ENCODE measurements around the gene COL25A1. TPM values are rescaled to one million over a fixed set of nuclear protein-coding genes. Genes with fewer than 3 reads are reported as not detected.

COL25A1 gene
- total RNA-seq, 1 experiment from 2014 or later, result not detected

DNA sequence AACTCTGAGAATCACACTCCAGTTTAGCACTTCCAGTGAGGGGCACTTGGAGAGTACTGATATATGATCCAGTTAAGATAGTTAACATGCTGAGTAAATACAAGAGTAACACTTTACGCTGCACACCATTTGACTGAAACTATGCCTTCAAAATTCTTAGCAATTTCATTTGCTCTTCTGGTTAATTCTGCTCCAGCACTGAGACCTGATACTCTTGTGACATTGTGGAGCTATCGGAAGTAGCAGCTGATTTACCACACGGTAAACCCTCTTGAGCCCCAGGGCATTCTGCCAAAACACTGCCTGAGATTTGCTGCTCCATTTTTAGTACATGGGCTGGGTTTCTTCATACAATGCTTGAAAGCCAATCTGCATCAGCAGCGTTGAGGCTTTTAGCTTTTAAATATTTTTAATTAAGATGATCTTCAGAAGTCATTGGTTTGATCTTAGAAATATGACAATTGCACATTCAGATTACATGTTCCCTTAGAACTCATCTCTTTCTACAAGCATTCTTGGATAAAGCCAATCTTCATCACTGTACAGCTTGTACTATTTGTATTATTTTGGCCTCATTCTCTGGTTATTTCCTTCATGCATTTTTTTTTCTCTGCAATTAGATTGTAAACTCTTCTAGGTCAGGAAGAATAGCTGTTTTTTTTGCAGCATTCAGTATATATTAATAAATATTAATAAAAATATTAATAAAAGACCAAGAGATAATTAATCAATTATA is 471.8 kb downstream of the COL25A1 start:
- POLR2A ChIA-PET, result no interaction called here
- H3K36me3 ChIP-seq (ENCODE audit: control insufficient read depth, insufficient read depth, low read length), result no peaks in the 10 kb centered on the region
- no peaks in the 10 kb centered on the region for H3K27me3 ChIP-seq (ENCODE audit: control insufficient read depth, insufficient read depth, low read length)
- H3K9me3 ChIP-seq (ENCODE audit: control insufficient read depth, insufficient read depth, low read depth, low read length), result no peaks in the 10 kb centered on the region
- CTCF ChIA-PET, result no interaction called here
- no TSS peak for BruUV-seq (replicated peaks)
- ATAC-seq, result no peak
- in situ Hi-C loops (cut with HindIII; ENCODE audit: low pct_unique_long_range_greater_than_20kb, low sequenced_read_pairs) (no loop called here), intact Hi-C loops (cut with micrococcal nuclease; ENCODE audit: unreplicated experiment) (no loop called here)
- H3K27ac ChIP-seq (ENCODE audit: low read length), result no peak overlapping the region
- no peak overlapping the region for H3K4me3 ChIP-seq (ENCODE audit: low read depth in 2 of 2, low read length in 2 of 2)
- H3K4me1 ChIP-seq (ENCODE audit: control insufficient read depth, insufficient read depth, low read length), result no peaks in the 10 kb centered on the region
- TF ChIP-seq SIN3A (IDR thresholded peaks at IDR 0.05; ENCODE audit: borderline replicate concordance, insufficient read depth, low read depth, low read length) (no peak), POLR2AphosphoS5 (IDR thresholded peaks at IDR 0.05; ENCODE audit: low read depth, low read length) (no peak)
- TF ChIP-seq, protein P1, sequence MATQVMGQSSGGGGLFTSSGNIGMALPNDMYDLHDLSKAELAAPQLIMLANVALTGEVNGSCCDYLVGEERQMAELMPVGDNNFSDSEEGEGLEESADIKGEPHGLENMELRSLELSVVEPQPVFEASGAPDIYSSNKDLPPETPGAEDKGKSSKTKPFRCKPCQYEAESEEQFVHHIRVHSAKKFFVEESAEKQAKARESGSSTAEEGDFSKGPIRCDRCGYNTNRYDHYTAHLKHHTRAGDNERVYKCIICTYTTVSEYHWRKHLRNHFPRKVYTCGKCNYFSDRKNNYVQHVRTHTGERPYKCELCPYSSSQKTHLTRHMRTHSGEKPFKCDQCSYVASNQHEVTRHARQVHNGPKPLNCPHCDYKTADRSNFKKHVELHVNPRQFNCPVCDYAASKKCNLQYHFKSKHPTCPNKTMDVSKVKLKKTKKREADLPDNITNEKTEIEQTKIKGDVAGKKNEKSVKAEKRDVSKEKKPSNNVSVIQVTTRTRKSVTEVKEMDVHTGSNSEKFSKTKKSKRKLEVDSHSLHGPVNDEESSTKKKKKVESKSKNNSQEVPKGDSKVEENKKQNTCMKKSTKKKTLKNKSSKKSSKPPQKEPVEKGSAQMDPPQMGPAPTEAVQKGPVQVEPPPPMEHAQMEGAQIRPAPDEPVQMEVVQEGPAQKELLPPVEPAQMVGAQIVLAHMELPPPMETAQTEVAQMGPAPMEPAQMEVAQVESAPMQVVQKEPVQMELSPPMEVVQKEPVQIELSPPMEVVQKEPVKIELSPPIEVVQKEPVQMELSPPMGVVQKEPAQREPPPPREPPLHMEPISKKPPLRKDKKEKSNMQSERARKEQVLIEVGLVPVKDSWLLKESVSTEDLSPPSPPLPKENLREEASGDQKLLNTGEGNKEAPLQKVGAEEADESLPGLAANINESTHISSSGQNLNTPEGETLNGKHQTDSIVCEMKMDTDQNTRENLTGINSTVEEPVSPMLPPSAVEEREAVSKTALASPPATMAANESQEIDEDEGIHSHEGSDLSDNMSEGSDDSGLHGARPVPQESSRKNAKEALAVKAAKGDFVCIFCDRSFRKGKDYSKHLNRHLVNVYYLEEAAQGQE (IDR thresholded peaks at IDR 0.05; ENCODE audit: insufficient read depth in 1 of 2, low read depth in 2 of 2, low read length in 1 of 2), result no peak
- DNase-seq (ENCODE audit: low read depth, low spot score), result no peak

- Histone ChIP-seq H3K9me3 (ENCODE audit: control insufficient read depth, insufficient read depth, low read depth, low read length) (no peaks in the 10 kb centered on the region), H3K4me3 (ENCODE audit: low read depth in 2 of 2, low read length in 2 of 2) (no peak overlapping the region), H3K36me3 (ENCODE audit: control insufficient read depth, insufficient read depth, low read length) (no peaks in the 10 kb centered on the region), H3K4me1 (ENCODE audit: control insufficient read depth, insufficient read depth, low read length) (no peaks in the 10 kb centered on the region), H3K27me3 (ENCODE audit: control insufficient read depth, insufficient read depth, low read length) (no peaks in the 10 kb centered on the region), H3K27ac (ENCODE audit: low read length) (no peak overlapping the region)
- intact Hi-C loops (cut with micrococcal nuclease; ENCODE audit: unreplicated experiment), result no loop called here
- DNase-seq (ENCODE audit: low read depth, low spot score) (no peak), ATAC-seq (no peak)
- in situ Hi-C loops (cut with HindIII; ENCODE audit: low pct_unique_long_range_greater_than_20kb, low sequenced_read_pairs), result no loop called here
- TF ChIP-seq TCF7L2 (IDR thresholded peaks at IDR 0.05; ENCODE audit: low read depth, low read length) (no peak), POLR2AphosphoS5 (IDR thresholded peaks at IDR 0.05; ENCODE audit: low read depth, low read length) (no peak), SIN3A (IDR thresholded peaks at IDR 0.05; ENCODE audit: borderline replicate concordance, insufficient read depth, low read depth, low read length) (no peak)
- TF ChIP-seq, protein P2, sequence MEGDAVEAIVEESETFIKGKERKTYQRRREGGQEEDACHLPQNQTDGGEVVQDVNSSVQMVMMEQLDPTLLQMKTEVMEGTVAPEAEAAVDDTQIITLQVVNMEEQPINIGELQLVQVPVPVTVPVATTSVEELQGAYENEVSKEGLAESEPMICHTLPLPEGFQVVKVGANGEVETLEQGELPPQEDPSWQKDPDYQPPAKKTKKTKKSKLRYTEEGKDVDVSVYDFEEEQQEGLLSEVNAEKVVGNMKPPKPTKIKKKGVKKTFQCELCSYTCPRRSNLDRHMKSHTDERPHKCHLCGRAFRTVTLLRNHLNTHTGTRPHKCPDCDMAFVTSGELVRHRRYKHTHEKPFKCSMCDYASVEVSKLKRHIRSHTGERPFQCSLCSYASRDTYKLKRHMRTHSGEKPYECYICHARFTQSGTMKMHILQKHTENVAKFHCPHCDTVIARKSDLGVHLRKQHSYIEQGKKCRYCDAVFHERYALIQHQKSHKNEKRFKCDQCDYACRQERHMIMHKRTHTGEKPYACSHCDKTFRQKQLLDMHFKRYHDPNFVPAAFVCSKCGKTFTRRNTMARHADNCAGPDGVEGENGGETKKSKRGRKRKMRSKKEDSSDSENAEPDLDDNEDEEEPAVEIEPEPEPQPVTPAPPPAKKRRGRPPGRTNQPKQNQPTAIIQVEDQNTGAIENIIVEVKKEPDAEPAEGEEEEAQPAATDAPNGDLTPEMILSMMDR (IDR thresholded peaks at IDR 0.05), result no peak
- TF ChIP-seq, protein P1 (IDR thresholded peaks at IDR 0.05; ENCODE audit: insufficient read depth in 1 of 2, low read depth in 2 of 2, low read length in 1 of 2), result no peak
- BruUV-seq (replicated peaks), result no TSS peak
- CTCF ChIA-PET, result no interaction called here
- POLR2A ChIA-PET, result no interaction called here
These were observed 472.4 kb downstream of the COL25A1 start for GRCh38 chr4:108829966-108830492.

Measured in Panc1 (cell line).